Lung (tissue), 12 donors: ENCODE measurements around the gene PLPPR3. TPM values are rescaled to one million over a fixed set of nuclear protein-coding genes. Genes with fewer than 3 reads are reported as not detected.

Source experiments
- ATAC-seq: fragments of 200-7000 bp; cut with Tn5 transposase; one replicate; pipeline ENCODE4 v1.9.1; 2020; ENCODE audit warnings: moderate number of reproducible peaks; ENCODE audit not compliant: insufficient read depth, low FRiP score
- DNase-seq, 3 donors: peaks; one replicate each; pipeline ENCODE4 v3.0.0-alpha.2; 2013 to 2017
- H3K27ac ChIP-seq, 2 donors: one replicate each; pipeline ENCODE4 v1.5.1; 2013; ENCODE audit warnings: mild to moderate bottlenecking in 2 of 2, moderate library complexity in 2 of 2, control low read depth in 1 of 2, inconsistent platforms in 1 of 2, low read depth in 1 of 2, low read length in 1 of 2
- H3K27me3 ChIP-seq, 3 donors: one replicate each; pipeline ENCODE4 v1.5.1; 2013; ENCODE audit warnings: low read length in 2 of 3; ENCODE audit not compliant: control insufficient read depth in 3 of 3, insufficient read depth in 3 of 3
- H3K36me3 ChIP-seq, 4 donors: one replicate each; pipeline ENCODE4 v1.5.1; 2013; ENCODE audit warnings: low read length in 4 of 4, mild to moderate bottlenecking in 1 of 4, moderate library complexity in 1 of 4; ENCODE audit not compliant: control insufficient read depth in 4 of 4, insufficient read depth in 4 of 4
- H3K4me1 ChIP-seq, 5 donors: one replicate each; pipeline ENCODE4 v1.5.1; 2013; ENCODE audit warnings: low read length in 5 of 5, mild to moderate bottlenecking in 2 of 5, moderate library complexity in 1 of 5; ENCODE audit not compliant: control insufficient read depth in 5 of 5, insufficient read depth in 5 of 5
- H3K4me3 ChIP-seq: one replicate; pipeline ENCODE4 v1.5.1; 2013; ENCODE audit warnings: mild to moderate bottlenecking, control low read depth, moderate library complexity
- H3K9ac ChIP-seq, 2 donors: one replicate each; pipeline ENCODE4 v1.5.1; 2013; ENCODE audit warnings: low read length in 2 of 2, control low read depth in 1 of 2; ENCODE audit not compliant: insufficient read depth in 1 of 2
- H3K9me3 ChIP-seq, 4 donors: one replicate each; pipeline ENCODE4 v1.5.1; 2013; ENCODE audit warnings: low read length in 3 of 4, mild to moderate bottlenecking in 1 of 4, moderate library complexity in 1 of 4; ENCODE audit not compliant: control insufficient read depth in 4 of 4, insufficient read depth in 3 of 4
- CTCF ChIP-seq: IDR thresholded peaks from 2 replicates; pipeline ENCODE4 v1.5.1; 2012; ENCODE audit warnings: mild to moderate bottlenecking; ENCODE audit errors: control extremely low read depth, extremely low read depth
- WGBS, 2 donors: extraction: QIAGEN DNeasy Blood & Tissue Kit; methylation state at CpG; one replicate each; pipeline ENCODE4 v1.1.7; 2013; 5-methylcytosine and 5-hydroxymethylcytosine counted together
- polyA plus RNA-seq, 2 donors: library from polyadenylated mRNA; stranded (reverse); fragments of 200-250 nt; gene quantifications; one replicate each; pipeline ENCODE4 v1.2.1, GENCODE V29; 2013
- total RNA-seq, 2 donors: library from RNA; depleted of rRNA in 1 of 2; stranded (reverse); fragments of >200 nt in 1 of 2; gene quantifications; one replicate each; pipeline ENCODE4 v1.2.1, GENCODE V29; 2014 to 2021
- donor health status: control.
- donor health status: control.
- donor health status: Bipolar disorder and iron deficiency.
- donor health status: healthy.
- donor health status: DM: yes; HTN: yes; CAD: no.

The PLPPR3 gene
- total and polyA plus RNA-seq, 4 donors, result 0.91 to 14.1 (median 6.1) TPM

GRCh38 chr19:798415-799075 is 23.2 kb downstream of the PLPPR3 start:
- 0 to 1% methylated on average over 43 to 44 of the region's 44 CpGs for WGBS, 2 donors
- H3K36me3 ChIP-seq, result peaks cover 0 to 26% (median 16%) of the 10 kb centered on the region in 4 donors
- H3K4me3 ChIP-seq, result peak overlapping the region; percentile 83
- DNase-seq (no peak), ATAC-seq (no peak)
- no peak for TF ChIP-seq CTCF
- H3K4me1 ChIP-seq, result peaks cover 12 to 41% (median 35%) of the 10 kb centered on the region in 5 donors
- H3K27ac ChIP-seq, result peak overlapping the region; percentile 87 to 92
- H3K27me3 ChIP-seq, result no peaks in the 10 kb centered on the region
- peak overlapping the region in 1 of 2 donors; percentile 49 for H3K9ac ChIP-seq
- no peaks in the 10 kb centered on the region for H3K9me3 ChIP-seq

- Histone ChIP-seq H3K27me3 (no peaks in the 10 kb centered on the region), H3K9ac (peak overlapping the region in 1 of 2 donors; percentile 49), H3K36me3 (peaks cover 0 to 24% (median 13%) of the 10 kb centered on the region in 4 donors), H3K4me3 (peak overlapping the region; percentile 83), H3K4me1 (peaks cover 12 to 40% (median 30%) of the 10 kb centered on the region in 5 donors), H3K9me3 (no peaks in the 10 kb centered on the region), H3K27ac (peak overlapping the region; percentile 87 to 92)
- TF ChIP-seq CTCF, result no peak
- 0 to 1% methylated on average over 81 to 128 of the region's 129 CpGs for WGBS, 2 donors
- DNase-seq (peak; percentile 92 to 96 (median 92)), ATAC-seq (peak; percentile 40)
These were observed 24.0 kb downstream of the PLPPR3 start for GRCh38 chr19:797528-798414.

GRCh38 chr19:796692-797527 is 24.8 kb downstream of the PLPPR3 start, which contains the start of gene PTBP1:
Gene PTBP1 (plus strand): TSS chr19:797452. CDS start chr19:797498, 46 bp downstream.
- peak; percentile 100 for DNase-seq
- H3K27me3 ChIP-seq, result no peaks in the 10 kb centered on the region
- no peaks in the 10 kb centered on the region for H3K9me3 ChIP-seq
- 0 to 1% methylated on average over 74 to 83 of the region's 83 CpGs for WGBS, 2 donors
- H3K4me3 ChIP-seq, result peak within 1 kb of the TSS; percentile 83
- peaks cover 0 to 24% (median 13%) of the 10 kb centered on the region in 4 donors for H3K36me3 ChIP-seq
- peak; percentile 90 for ATAC-seq
- H3K27ac ChIP-seq, result peak within 1 kb of the TSS; percentile 87 to 92
- H3K4me1 ChIP-seq, result peaks cover 11 to 31% (median 24%) of the 10 kb centered on the region in 5 donors
- TF ChIP-seq CTCF, result no peak
- peak within 1 kb of the TSS in 1 of 2 donors; percentile 49 for H3K9ac ChIP-seq
